Glutamatergic neuron (in vitro differentiated cells): ENCODE results near the gene EID3. TPM values are rescaled to one million over a fixed set of nuclear protein-coding genes. Genes with fewer than 3 reads are reported as not detected.

ENCODE experiments used
- DNase-seq: peaks from one replicate; pipeline ENCODE4 v3.0.0; 2022
- H3K27ac Mint-ChIP-seq: one replicate; pipeline ENCODE4 v1.8.0; 2020; ENCODE audit warnings: mild to moderate bottlenecking, mixed read lengths, inconsistent platforms; ENCODE audit not compliant: unreplicated experiment
- H3K27me3 Mint-ChIP-seq: one replicate; pipeline ENCODE4 v1.8.0; 2020; ENCODE audit warnings: mild to moderate bottlenecking, moderate library complexity, mixed read lengths, inconsistent platforms; ENCODE audit not compliant: unreplicated experiment
- H3K36me3 Mint-ChIP-seq: one replicate; pipeline ENCODE4 v1.8.0; 2020; ENCODE audit warnings: mild to moderate bottlenecking, mixed read lengths, inconsistent platforms; ENCODE audit not compliant: unreplicated experiment
- H3K4me1 Mint-ChIP-seq: one replicate; pipeline ENCODE4 v1.8.0; 2020; ENCODE audit warnings: mild to moderate bottlenecking, low read depth, mixed read lengths, inconsistent platforms; ENCODE audit not compliant: unreplicated experiment
- H3K4me3 Mint-ChIP-seq: one replicate; pipeline ENCODE4 v1.8.0; 2020; ENCODE audit warnings: mild to moderate bottlenecking, mixed read lengths, inconsistent platforms; ENCODE audit not compliant: unreplicated experiment
- H3K9me3 Mint-ChIP-seq: one replicate; pipeline ENCODE4 v1.8.0; 2020; ENCODE audit warnings: mild to moderate bottlenecking, moderate library complexity, mixed read lengths, inconsistent platforms; ENCODE audit not compliant: unreplicated experiment
- CTCF ChIP-seq: fragments of 200-600 bp; sonication (generic); IDR thresholded peaks from one replicate; pipeline ENCODE4 v1.5.0; 2021; ENCODE audit not compliant: partially characterized antibody, unreplicated experiment
- total RNA-seq: library from RNA; stranded (reverse); fragmentation: NEBNext Ultra II Directional; extraction: Animal tissue kit (Norgen Biotek cat#: 25700); gene quantifications from one replicate; pipeline ENCODE4 v1.2.1, GENCODE V29; 2021; ENCODE audit not compliant: unreplicated experiment

Gene EID3
- total RNA-seq, 1 donor from 2014 or later: 3.7 TPM

GRCh38 chr12:104340925-104341611 is 37.5 kb downstream of the EID3 start:
- no peaks in the 10 kb centered on the region for H3K36me3 Mint-ChIP-seq
- no peak for TF ChIP-seq CTCF
- peaks cover 4% of the 10 kb centered on the region for H3K9me3 Mint-ChIP-seq
- DNase-seq: peak; percentile 45
- peaks cover 3% of the 10 kb centered on the region for H3K27me3 Mint-ChIP-seq
- H3K27ac Mint-ChIP-seq: peak overlapping the region; percentile 87
- H3K4me3 Mint-ChIP-seq: peak overlapping the region; percentile 49
- peaks cover 15% of the 10 kb centered on the region for H3K4me1 Mint-ChIP-seq

GRCh38 chr12:104342147-104342546 is 38.6 kb downstream of the EID3 start:
- no peaks in the 10 kb centered on the region for H3K36me3 Mint-ChIP-seq
- H3K4me3 Mint-ChIP-seq: no peak overlapping the region
- H3K27me3 Mint-ChIP-seq: peaks cover 3% of the 10 kb centered on the region
- DNase-seq: no peak
- no peak overlapping the region for H3K27ac Mint-ChIP-seq
- no peak for TF ChIP-seq CTCF
- peaks cover 15% of the 10 kb centered on the region for H3K4me1 Mint-ChIP-seq
- H3K9me3 Mint-ChIP-seq: peaks cover 4% of the 10 kb centered on the region

- no peak for TF ChIP-seq CTCF
- Mint-ChIP-seq H3K27ac (peak overlapping the region; percentile 31), H3K4me1 (peaks cover 15% of the 10 kb centered on the region), H3K36me3 (no peaks in the 10 kb centered on the region), H3K9me3 (peaks cover 4% of the 10 kb centered on the region), H3K4me3 (no peak overlapping the region), H3K27me3 (peaks cover 3% of the 10 kb centered on the region)
- no peak for DNase-seq
Measured at GRCh38 chr12:104342635-104343249, 39.2 kb downstream of the EID3 start.

DNA sequence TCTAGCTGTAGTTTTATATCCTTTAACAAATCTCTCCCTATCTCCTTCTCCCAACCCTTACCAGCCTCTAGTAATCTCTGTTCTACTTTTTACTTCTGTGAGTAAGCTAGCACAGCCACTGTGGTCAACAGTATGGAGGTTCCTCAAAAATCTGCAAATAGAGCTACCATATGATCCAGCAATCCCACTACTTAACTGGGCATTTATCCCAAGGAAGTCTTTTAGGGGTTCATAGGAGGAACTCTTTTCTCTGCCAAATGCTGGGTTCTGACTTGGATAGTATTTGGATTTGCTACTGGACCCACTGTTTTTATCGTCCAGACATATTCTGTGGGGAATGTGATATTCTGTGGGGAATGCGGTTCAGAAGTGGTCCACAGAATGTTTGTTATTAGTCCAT is 41.1 kb downstream of the EID3 start:
- no peak for TF ChIP-seq CTCF

More for the DNA sequence above, 41.1 kb downstream of the EID3 start:
- DNase-seq: no peak
- Mint-ChIP-seq H3K4me1 (peaks cover 12% of the 10 kb centered on the region), H3K4me3 (no peak overlapping the region), H3K36me3 (no peaks in the 10 kb centered on the region), H3K27me3 (peaks cover 3% of the 10 kb centered on the region), H3K27ac (no peak overlapping the region), H3K9me3 (peaks cover 4% of the 10 kb centered on the region)
